ENCODE measurements around the gene LMO1. TPM values are rescaled to one million over a fixed set of nuclear protein-coding genes. Genes with fewer than 3 reads are reported as not detected.

Gene LMO1
- polyA plus RNA-seq, 1 of the 3 experiments (the other 2 are of a cell fraction), result 0.12 TPM

- Histone ChIP-seq H3K36me3 (replicated peaks in 1 of 2; ENCODE audit: control insufficient read depth in 1 of 2, insufficient read depth in 2 of 2, low read length in 1 of 2) (no peaks in the 10 kb centered on the region), H3K4me2 (no peak overlapping the region), H3K9ac (no peak overlapping the region)
Measured at GRCh38 chr11:8258784-8259183, 4.9 kb downstream of the LMO1 start.

DNA sequence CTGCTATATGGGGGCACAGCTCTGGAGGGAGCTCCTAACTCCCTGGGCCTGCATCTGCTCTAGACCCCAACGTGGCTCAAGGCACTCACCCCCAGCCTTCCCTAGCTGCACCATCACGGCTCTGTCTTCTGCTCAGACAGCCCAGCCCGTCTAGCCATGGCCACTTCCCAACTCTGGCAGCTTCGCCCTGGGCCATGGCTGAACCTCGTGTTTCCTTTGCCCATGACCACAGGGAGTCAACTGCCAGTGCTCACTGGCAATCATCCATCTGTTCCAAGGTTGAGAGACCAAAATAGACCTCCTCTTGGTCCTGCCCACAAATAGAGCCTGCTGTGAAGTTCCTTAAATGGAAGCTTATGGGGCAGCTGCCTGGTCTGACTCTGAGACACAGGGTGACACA lies 5.4 kb downstream of the LMO1 start:
- Histone ChIP-seq H3K79me2 (ENCODE audit: insufficient read depth) (no peaks in the 10 kb centered on the region), H3K4me3 (ENCODE audit: low read depth in 2 of 2, low read length in 1 of 2) (no peak overlapping the region), H3K9ac (no peak overlapping the region), H2AFZ (ENCODE audit: low read depth) (no peak overlapping the region), H3K27me3 (ENCODE audit: insufficient read depth) (peaks cover 21% of the 10 kb centered on the region), H4K20me1 (ENCODE audit: insufficient read depth) (no peaks in the 10 kb centered on the region), H3K9me2 (no peaks in the 10 kb centered on the region), H3K36me3 (replicated peaks in 1 of 2; ENCODE audit: control insufficient read depth in 1 of 2, insufficient read depth in 2 of 2, low read length in 1 of 2) (no peaks in the 10 kb centered on the region), H3K9me3 (no peaks in the 10 kb centered on the region), H3K4me1 (ENCODE audit: control insufficient read depth in 1 of 2, insufficient read depth in 2 of 2, low read depth in 1 of 2, low read length in 1 of 2) (peaks cover 1 to 79% of the 10 kb centered on the region in 2 experiments; a peak in 1 of 4 replicates), H3K27ac (ENCODE audit: low read depth in 2 of 2, low read length in 1 of 2) (peak overlapping the region in 1 of 2 experiments; percentile 79; a peak in 1 of 4 replicates), H3F3A (replicated peaks; ENCODE audit: insufficient read depth) (no peaks in the 10 kb centered on the region), H3K4me2 (no peak overlapping the region)
- ChIA-PET CTCF (interaction anchor here (2.1 to 29.7 kb wide), 3 partner anchors 15 to 65 kb away, joined by 9 to 604 read pairs (median 302); no protein-coding TSS in a partner anchor), POLR2A (interaction anchor here (1.0 to 1.6 kb wide), 4 partner anchors 12 to 26 kb away, joined by 3 to 4 read pairs (median 4); no protein-coding TSS in a partner anchor)
- no peak for DNase-seq
- TF ChIP-seq EP300 (IDR thresholded peaks at IDR 0.05; ENCODE audit: borderline replicate concordance in 1 of 2, low read depth in 1 of 2, low read length in 1 of 2), result no peak
- 48% methylated on average over 2 of the region's 5 CpGs for WGBS (ENCODE audit: low lambda C conversion rate)

More at GRCh38 chr11:8258784-8259183, 4.9 kb downstream of the LMO1 start:
- Histone ChIP-seq H3K9me3 (no peaks in the 10 kb centered on the region), H4K20me1 (ENCODE audit: insufficient read depth) (no peaks in the 10 kb centered on the region), H3K9me2 (no peaks in the 10 kb centered on the region), H3F3A (replicated peaks; ENCODE audit: insufficient read depth) (peaks cover 3% of the 10 kb centered on the region), H3K4me3 (ENCODE audit: low read depth in 2 of 2, low read length in 1 of 2) (no peak overlapping the region), H3K4me1 (ENCODE audit: control insufficient read depth in 1 of 2, insufficient read depth in 2 of 2, low read depth in 1 of 2, low read length in 1 of 2) (peaks cover 5 to 77% of the 10 kb centered on the region in 2 experiments; a peak in 2 of 4 replicates), H2AFZ (ENCODE audit: low read depth) (no peak overlapping the region), H3K79me2 (ENCODE audit: insufficient read depth) (no peaks in the 10 kb centered on the region), H3K27me3 (ENCODE audit: insufficient read depth) (peaks cover 21% of the 10 kb centered on the region), H3K27ac (ENCODE audit: low read depth in 2 of 2, low read length in 1 of 2) (peak overlapping the region in 1 of 2 experiments; percentile 79; a peak in 2 of 4 replicates)
- ChIA-PET POLR2A (interaction anchor here (1.0 to 1.6 kb wide), 4 partner anchors 13 to 26 kb away, joined by 3 to 4 read pairs (median 4); no protein-coding TSS in a partner anchor), CTCF (interaction anchor here (2.1 to 29.7 kb wide), 3 partner anchors 15 to 66 kb away, joined by 9 to 604 read pairs (median 302); no protein-coding TSS in a partner anchor)
- 49% methylated on average over 9 of the region's 9 CpGs for WGBS (ENCODE audit: low lambda C conversion rate)
- TF ChIP-seq MXI1 (IDR thresholded peaks at IDR 0.05; ENCODE audit: low read depth, low read length), result no peak
- no peak for TF ChIP-seq GATA2 (CRISPR knock-in tag; IDR thresholded peaks at IDR 0.05)
- no peak for TF ChIP-seq RAD21 (IDR thresholded peaks at IDR 0.05; ENCODE audit: low read length)
- no peak for TF ChIP-seq NFIC (IDR thresholded peaks at IDR 0.05; ENCODE audit: borderline replicate concordance)
- TF ChIP-seq EZH2phosphoT487 (IDR thresholded peaks at IDR 0.05; ENCODE audit: borderline replicate concordance, low read depth), result no peak
- TF ChIP-seq RCOR1 (IDR thresholded peaks at IDR 0.05; ENCODE audit: low read length), result no peak
- no peak for DNase-seq

DNA sequence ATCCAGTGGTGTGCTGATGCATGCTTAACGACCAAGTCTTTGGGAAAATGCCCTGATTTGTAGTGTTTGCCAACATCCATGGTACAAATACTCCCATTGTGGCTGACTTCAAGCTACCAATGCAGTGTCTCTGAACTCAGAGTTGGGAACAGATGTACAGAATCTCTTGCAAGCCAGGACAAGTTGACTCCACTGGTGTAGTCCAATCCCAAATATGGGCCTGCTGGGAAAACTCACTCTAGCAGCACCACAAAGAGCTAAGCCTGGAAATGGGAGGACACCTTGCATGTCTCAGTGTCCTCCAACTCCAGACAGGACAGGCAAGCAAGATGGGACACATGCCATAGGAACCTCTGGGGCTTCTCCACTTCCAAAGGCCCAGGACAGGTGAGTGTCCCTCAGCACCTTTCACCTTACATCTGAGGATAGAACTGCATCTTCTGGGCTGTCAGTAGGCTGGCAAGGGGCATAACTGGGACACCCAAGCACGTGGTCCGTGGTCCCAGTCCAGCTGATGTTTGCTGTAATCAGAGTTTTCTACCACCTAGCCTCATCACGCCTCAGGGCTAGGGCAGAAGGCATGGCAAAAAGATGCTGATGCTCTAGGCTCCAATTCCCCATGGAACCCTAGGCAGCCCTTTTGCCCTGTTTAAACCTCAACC lies 6.5 kb downstream of the LMO1 start:
- Histone ChIP-seq H3K9me3 (no peaks in the 10 kb centered on the region), H4K20me1 (ENCODE audit: insufficient read depth) (no peaks in the 10 kb centered on the region), H3K27me3 (ENCODE audit: insufficient read depth) (peaks cover 16% of the 10 kb centered on the region; the same call in 1 of the 2 replicates), H3K79me2 (ENCODE audit: insufficient read depth) (no peaks in the 10 kb centered on the region), H3K4me1 (ENCODE audit: control insufficient read depth in 1 of 2, insufficient read depth in 2 of 2, low read depth in 1 of 2, low read length in 1 of 2) (peaks cover 0 to 86% of the 10 kb centered on the region in 2 experiments; a peak in 1 of 4 replicates), H3K4me2 (no peak overlapping the region), H3K9ac (no peak overlapping the region), H3K27ac (ENCODE audit: low read depth in 2 of 2, low read length in 1 of 2) (peak overlapping the region in 1 of 2 experiments; percentile 79; a peak in 1 of 4 replicates), H3K36me3 (replicated peaks in 1 of 2; ENCODE audit: control insufficient read depth in 1 of 2, insufficient read depth in 2 of 2, low read length in 1 of 2) (no peaks in the 10 kb centered on the region), H3K9me2 (no peaks in the 10 kb centered on the region), H2AFZ (ENCODE audit: low read depth) (no peak overlapping the region), H3K4me3 (ENCODE audit: low read depth in 2 of 2, low read length in 1 of 2) (no peak overlapping the region), H3F3A (replicated peaks; ENCODE audit: insufficient read depth) (no peaks in the 10 kb centered on the region)
- no peak for DNase-seq
- 39% methylated on average over 4 of the region's 4 CpGs for WGBS (ENCODE audit: low lambda C conversion rate)
- TF ChIP-seq FOSL2 (IDR thresholded peaks at IDR 0.05; ENCODE audit: borderline replicate concordance, low read depth) (no peak), GATA2 (CRISPR knock-in tag; IDR thresholded peaks at IDR 0.05) (no peak), TEAD4 (IDR thresholded peaks at IDR 0.05; ENCODE audit: borderline replicate concordance, insufficient read depth) (no peak), GABPA (IDR thresholded peaks at IDR 0.05; ENCODE audit: low read depth) (no peak), JUND (IDR thresholded peaks at IDR 0.05) (no peak), EZH2phosphoT487 (IDR thresholded peaks at IDR 0.05; ENCODE audit: borderline replicate concordance, low read depth) (no peak), FOXJ3 (CRISPR knock-in tag; IDR thresholded peaks at IDR 0.05) (no peak), SMC3 (IDR thresholded peaks at IDR 0.05; ENCODE audit: low read depth, low read length) (no peak), YY1 (IDR thresholded peaks at IDR 0.05; ENCODE audit: low read depth) (no peak), TCF12 (IDR thresholded peaks at IDR 0.05) (no peak)
- CTCF ChIA-PET, result interaction anchor here (1.2 to 29.7 kb wide), 4 partner anchors 11 to 64 kb away, joined by 3 to 604 read pairs (median 156); no protein-coding TSS in a partner anchor
- POLR2A ChIA-PET, result interaction anchor here (1.9 kb wide), 1 partner anchor 25 kb away, joined by 4 read pairs; no protein-coding TSS in a partner anchor
